GM19455 (cell line): ENCODE results near the gene SPACA4.

Experiments
- ATAC-seq: cut with Tn5 transposase; IDR thresholded peaks from one replicate; pipeline ENCODE4 v1.9.1; 2021; ENCODE audit not compliant: unreplicated experiment

The SPACA4 gene

GRCh38 chr19:48596679-48597465, 9.7 kb upstream of the SPACA4 start:
- ATAC-seq: no peak

DNA sequence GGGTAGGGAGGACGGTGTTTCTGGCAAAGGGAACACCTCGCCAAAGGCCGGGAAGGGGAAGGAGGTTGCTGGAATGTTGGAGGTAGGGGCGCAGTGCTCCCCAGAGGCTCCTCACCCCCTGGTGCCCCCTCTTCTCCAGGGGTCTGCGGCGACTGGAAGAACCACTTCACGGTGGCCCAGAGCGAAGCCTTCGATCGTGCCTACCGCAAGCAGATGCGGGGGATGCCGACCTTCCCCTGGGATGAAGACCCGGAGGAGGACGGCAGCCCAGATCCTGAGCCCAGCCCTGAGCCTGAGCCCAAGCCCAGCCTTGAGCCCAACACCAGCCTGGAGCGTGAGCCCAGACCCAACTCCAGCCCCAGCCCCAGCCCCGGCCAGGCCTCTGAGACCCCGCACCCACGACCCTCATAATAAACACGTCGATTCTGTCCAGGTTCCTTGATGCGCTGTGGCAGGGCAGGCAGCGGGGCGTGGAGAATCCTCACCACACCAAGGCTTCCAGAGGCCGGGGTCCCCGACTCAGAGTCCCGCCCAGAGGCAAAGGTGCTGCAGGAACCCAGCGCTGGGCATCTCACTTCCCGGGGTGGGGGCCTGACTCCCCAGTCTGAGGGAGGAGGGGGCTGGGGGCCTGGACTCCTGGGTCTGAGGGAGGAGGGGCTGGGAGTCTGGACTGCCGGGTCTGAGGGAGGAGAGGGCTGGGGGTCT, 7.4 kb upstream of the SPACA4 start:
- no peak for ATAC-seq

DNA sequence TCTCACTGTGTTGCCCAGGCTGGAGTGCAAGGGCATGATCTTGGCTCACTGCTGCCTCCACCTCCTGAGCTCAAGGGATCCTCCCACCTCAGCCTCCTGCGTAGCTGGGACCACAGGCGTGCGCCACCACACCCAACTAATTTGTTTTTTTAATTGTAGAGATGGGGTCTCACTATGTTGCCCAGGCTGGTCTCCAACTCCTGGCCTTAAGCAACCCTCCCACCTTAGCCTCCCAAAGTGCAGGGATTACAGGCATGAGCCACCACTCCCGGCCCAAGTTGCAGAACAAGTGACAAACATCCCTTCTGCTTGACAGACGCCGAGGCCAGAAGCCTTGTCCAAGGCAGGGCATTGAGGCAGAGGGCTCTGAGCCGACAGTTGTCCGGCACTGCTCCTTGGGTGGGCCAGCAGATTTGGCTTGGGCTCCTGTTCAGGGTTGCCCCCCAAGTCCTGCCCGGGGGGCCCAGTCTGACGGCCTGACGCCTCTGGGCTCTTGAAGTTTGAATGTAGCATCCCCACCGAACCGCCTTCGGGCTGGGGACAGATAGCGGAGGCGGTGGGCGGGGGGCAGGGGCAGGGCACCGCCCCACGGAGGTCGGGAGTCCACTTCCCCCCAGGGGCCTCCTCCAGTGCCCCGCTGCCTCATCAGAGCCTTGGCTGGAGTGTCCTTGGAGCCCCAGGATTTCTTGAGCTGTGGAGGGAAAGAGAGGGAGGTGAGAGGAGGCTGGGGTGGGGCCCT, 5.7 kb upstream of the SPACA4 start:
- no peak for ATAC-seq

GRCh38 chr19:48603001-48603400, 3.5 kb upstream of the SPACA4 start:
- no peak for ATAC-seq

- ATAC-seq: no peak
Measured at GRCh38 chr19:48603449-48603848, 3.1 kb upstream of the SPACA4 start.

GRCh38 chr19:48603850-48604249, 2.7 kb upstream of the SPACA4 start:
- ATAC-seq: no peak

DNA sequence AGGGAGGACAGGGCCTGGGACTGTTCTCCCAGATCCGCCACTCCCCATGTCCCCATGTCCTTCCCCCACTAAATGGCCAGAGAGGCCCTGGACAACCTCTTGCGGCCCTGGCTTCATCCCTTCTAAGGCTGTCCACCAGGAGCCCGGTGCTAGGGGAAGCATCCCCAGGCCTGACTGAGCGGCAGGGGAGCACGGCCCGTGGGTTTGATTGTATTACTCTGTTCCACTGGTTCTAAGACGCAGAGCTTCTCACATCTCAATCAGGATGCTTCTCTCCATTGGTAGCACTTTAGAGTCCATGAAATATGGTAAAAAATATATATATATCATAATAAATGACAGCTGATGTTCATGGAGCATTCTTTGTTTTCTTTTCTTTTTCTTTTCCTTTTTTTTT, 815 bp downstream of the SPACA4 start:
- ATAC-seq: no peak

DNA sequence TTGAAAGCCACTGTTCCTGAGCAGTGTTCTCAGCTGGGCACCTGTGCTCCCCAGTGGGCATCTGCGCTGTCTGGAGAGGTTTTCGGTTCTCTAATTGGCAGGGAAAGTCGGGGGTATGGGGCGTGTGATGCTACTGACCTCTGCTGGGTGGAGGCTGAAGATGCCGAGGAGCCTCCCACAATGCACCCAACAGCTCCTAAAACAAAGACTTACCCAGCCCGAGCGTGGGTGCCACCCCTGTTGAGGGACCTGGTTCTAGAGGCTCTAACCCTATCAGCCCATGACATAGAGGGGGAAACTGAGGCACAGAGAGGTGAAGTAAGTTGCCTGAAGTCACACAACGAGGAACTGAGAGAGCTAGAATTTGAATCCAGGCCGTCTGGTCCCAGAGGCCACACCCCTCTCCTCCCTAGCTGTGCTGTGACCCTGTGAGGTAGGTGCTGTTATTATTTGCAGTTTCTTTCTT, 2.3 kb downstream of the SPACA4 start:
- ATAC-seq: no peak

DNA sequence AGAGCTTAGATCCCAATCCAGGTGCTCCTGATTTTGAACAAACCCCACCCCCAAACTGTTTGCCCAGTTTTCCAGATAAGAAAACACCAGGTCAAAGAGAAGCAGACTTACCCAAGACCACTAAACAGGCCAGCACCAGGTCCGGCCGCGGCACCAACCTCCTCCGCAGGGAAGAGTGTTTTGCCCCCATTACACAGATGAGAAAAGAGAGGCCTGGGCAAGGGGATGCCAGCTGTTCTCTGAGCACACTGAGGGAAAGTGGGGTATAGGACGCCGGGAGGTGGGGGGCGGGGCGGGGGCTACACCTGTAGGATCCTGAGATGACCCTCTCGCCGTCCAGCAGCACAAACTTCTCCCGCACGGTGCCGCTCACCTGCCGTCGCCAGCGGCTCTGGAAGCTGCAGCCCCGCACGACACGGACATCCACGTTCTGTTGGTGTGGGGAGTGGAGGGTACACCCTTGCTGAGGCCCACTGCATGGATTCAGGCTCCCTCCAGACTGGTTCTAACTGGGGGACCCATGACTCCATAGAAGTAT, 3.1 kb downstream of the SPACA4 start:
- ATAC-seq: no peak

DNA sequence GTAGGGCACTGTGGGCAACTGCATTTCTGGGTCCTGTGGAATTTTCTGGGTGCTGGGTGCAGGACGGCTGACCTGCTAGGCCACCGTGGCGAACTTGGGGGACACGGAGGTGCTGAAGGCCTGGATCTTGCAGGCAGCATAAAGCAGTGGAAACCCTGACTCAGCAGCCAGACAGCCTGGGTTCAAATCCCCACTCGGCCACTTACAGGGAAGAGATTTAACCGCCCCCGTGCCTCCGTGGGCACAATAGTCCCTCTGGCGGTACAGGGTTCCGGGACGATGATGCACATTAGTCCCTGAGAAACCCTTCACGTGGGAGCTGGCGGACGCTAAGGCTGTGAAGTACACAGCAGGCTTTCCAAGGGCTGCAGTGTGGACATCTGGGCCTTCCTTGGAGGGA, 5.3 kb downstream of the SPACA4 start:
- ATAC-seq: no peak

DNA sequence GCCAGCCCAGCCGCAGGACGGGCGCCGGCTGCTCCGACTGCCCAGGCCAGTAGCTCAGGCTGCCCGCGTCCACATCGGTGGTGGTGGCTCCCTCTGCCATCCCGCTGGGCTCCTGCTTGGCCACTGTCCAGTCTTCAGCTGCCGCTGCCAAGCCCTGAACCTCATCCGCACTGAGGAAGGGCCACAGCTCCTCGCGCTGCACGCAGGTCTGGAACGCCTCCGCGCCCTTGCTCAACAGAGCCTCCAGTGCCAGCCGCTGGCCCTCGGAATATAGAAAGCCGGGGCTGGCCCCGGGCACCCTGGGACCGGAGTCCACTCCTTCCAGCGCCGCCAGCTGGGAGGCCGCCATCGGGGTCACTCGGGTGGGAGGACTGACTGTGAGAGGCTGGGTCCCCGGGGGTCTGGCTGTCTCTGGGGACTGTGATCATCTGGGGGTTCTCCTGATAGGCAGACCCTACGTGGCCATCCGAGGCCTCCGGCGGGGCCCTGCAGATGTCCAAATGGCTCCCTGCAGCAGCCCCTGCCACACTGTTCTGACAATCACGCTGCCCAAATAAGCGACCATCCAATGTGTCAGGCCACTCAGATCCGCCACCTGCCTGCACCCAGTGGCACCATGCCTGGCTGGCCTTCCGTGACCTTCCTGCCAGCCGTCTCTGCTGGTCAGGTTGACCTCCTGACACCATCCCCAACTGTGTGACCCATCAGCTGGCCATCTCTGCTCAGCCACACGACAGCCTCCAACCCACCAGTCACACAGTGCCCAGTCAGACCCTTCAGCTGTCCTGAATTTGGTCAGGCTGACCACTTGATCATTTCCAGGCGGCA, 6.7 kb downstream of the SPACA4 start:
- ATAC-seq: no peak

- no peak for ATAC-seq
Measured at GRCh38 chr19:48613852-48614435, 7.4 kb downstream of the SPACA4 start.

DNA sequence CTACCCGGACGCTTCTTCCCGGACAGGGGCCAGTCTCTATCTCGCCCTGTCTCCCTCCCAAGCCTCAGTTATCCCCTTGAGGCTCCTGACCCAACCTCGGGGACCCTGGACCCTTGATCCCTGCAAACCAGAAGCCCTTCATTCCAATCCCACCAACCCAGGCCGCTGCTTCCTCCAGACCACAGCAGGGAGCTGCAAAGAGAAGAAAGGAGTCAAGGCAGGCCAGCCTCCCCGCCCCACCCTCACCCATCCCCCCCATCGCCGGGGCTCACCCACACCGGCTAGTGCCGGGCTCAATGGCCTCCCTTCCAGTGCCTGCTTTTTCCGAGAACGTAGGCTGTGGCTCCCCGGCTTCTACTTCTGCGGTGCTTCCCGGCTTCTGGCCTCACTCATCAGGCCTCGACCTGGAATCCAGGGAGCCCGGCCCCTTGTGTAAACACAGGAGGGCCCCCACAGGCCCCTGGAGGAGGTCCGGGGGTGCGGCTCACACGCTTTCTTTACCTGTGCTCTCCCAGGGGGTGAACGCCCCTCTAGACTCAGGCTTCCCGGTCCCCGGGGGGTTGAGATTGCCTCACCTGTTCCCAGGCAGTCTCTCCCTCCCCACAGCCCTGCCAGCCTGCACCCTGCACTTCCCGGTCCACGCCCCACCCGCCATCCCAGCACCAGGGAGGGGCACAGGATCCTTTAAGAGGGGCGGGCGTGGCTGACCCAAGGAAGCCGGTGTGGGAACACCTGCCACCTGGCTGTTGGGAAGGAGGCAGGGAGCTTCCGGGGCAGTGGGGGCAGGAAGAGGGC, 8.1 kb downstream of the SPACA4 start, which contains the start of gene FAM83E:
Gene FAM83E (minus strand): TSS at position 641 of the 795 bp plus-strand sequence. CDS start 1,704 bp downstream, outside the sequence.
- ATAC-seq: no peak

DNA sequence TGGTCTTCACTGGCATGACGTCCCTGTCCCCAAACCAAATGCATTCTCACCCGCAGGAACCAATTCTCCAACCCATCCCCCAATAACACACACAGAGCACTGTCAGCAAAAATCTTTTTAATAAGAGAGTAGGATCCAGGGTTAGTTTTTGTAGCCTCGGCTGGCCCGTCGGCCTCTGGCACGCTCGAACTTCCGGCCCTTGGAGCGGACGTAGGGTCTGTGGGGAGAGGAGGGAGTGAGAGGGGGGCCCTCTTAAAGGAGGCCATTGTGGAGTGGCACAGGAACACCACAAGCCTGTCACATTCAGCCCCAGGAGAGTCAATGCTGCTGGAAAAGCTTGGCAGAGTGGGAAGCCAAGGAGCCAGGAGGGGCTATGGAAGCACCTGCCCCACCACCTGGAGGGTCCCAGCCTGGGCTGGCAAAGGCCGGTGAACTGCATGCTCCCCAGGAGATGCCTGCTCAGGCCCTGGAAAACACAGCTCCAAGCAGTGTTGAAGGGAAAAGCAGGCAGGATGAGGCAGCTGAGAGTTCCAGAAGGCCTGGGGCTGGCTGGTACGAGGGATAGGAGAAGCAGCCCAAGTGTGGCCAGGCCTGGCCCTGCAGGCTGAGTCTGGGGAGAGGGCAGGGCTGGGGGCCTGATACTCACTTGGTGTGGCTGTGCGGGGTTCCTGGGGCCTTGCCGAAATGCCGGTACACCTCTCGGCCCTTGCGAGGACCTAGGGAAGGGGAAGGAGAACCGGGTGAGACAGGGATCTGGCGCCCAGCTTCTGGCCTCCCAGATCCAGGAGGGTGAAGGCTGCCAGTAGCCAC, 8.9 kb downstream of the SPACA4 start:
- ATAC-seq: no peak

DNA sequence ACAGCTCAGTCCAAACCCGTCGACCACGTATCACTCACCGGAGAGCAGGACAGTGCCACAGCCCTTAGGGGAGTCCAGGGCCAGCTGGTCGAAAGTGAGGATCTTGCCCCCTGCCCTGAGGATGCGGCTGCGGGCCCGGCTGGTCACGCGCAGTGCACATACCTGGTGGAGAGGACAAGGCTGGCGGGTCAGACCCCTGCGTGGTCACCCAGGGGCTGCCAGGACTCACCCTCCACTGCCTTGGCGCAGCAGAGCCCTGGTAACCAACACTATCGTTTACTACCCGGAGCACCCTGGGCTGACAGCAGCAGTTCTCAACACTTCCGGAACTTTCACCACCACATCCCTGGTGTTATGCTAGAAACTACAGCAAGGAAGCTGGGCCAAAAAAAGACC, 9.5 kb downstream of the SPACA4 start:
- ATAC-seq: no peak

GRCh38 chr19:48616491-48617056, 10.0 kb downstream of the SPACA4 start:
- ATAC-seq: no peak

GRCh38 chr19:48617146-48617937, 10.8 kb downstream of the SPACA4 start:
- no peak for ATAC-seq
